IPS DF 4.7 (cell line): Measurements from ENCODE around the gene AMBP.

Source experiments
- DNase-seq: peaks from one replicate; pipeline ENCODE4 v3.0.0-alpha.2; 2013; ENCODE audit warnings: low spot score; ENCODE audit errors: extremely low read depth

AMBP gene

GRCh38 chr9:114076237-114077161 is 1.6 kb downstream of the AMBP start:
- no peak for DNase-seq

- no peak for DNase-seq
Measured at GRCh38 chr9:114075602-114076001, 2.5 kb downstream of the AMBP start.

- DNase-seq: no peak
Measured at GRCh38 chr9:114072184-114073140, 5.6 kb downstream of the AMBP start.

DNA sequence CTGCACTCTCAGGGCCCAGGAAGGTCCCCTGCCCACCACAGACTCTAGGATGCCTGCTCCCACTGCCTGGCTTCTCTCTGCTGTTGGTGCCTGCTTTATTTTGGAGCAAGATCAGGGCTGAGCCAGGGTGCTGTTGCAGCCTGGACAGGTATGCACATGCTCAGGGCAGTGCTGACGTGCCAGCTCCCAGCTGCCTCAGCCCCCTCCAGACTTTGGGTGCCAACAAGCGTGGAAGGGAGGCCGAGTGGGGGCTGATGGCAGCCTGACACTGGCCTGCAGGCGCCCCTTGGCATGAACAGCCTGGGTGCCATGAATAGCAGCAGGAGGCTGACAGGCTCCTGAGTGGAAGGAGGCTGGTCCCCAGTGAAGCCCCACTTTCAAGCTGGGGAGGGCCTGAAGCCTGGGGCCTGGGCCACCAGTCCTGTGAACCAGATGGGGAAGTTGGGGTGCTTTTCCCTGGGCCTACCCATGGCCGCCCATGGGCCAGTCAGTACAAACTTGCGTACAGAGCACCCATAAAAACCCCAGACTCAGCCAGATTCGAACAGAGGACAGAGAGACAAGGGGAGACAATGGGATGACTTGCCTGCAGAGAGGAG is 6.8 kb downstream of the AMBP start:
- DNase-seq: no peak

DNA sequence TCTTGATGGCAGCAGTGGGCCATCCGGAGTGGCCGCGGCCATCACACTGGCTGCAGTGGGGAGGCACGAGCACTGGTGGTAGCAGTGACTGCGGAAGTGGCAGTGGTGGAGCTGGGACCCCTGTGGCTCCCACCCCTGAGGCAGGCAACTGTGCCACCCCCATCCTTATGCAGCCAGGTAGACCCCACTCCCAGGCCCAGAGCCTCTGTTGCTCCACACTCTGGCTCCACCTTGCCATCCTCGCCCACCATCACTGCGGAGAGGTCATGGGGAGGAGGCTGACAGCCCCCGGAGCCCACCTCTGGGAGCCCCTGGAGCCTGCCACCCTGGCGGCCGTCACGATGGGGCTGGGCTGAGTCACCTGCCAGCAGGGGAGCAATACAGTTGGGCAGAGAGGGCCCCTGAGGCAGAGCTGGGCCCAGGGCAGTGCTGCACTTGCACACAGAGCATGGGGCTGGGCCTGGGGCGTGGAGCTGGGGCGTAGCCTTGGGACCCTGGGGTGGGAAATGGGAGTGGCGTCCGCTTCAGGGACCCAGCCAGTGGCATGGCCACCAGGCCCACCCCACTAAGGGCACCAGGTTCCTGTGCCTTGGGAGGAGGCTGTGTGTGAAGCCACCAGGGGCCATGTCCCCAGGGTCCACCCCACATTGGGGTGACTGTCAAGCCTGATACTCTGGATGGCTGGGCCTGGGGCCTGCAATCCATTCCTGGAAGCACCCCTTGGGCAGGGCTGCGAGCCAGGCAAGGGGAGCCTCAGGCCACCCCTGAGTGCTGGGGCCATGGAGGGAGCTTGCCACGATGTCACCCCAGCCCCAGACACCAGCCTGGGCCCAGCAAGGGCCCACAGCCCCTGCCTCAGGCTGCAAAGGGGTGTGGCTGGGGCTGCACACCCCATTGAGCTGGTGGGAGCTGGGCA is 7.7 kb downstream of the AMBP start:
- DNase-seq: no peak

DNA sequence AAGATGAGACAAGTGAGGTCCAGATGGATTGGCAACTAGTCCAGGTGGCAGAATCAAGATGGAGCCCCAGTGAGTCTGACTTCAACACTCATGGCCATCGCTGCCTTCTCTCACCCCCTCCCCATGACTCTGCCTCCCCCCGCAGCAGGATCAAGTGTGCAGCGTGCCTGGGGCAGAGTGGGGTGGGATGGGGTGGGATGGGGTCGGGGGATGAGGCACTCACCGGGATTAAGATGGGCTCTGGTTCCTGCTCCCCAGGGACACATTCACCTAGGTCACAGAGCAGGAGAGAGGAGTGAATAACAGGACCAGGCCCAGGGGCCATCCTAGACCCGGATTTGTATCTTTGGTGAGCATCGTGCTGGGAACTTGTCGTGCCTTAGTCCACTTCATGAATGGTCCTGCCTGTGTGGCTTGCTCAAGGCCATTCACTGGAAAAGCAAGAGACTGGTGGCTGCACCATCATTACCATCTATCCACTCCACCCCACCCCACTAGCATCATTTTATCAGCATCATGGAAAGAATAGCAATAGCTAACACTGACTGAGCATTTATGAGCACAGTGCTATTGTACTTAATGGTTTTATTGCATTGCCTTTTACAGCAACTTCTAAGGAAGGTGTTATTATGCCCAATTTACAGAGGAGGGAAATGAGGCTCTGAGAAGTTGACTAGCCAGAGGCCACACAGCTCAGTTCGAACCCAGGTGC is 8.5 kb downstream of the AMBP start:
- DNase-seq: no peak

- DNase-seq: no peak
Measured at GRCh38 chr9:114065304-114065703, 12.8 kb downstream of the AMBP start.

DNA sequence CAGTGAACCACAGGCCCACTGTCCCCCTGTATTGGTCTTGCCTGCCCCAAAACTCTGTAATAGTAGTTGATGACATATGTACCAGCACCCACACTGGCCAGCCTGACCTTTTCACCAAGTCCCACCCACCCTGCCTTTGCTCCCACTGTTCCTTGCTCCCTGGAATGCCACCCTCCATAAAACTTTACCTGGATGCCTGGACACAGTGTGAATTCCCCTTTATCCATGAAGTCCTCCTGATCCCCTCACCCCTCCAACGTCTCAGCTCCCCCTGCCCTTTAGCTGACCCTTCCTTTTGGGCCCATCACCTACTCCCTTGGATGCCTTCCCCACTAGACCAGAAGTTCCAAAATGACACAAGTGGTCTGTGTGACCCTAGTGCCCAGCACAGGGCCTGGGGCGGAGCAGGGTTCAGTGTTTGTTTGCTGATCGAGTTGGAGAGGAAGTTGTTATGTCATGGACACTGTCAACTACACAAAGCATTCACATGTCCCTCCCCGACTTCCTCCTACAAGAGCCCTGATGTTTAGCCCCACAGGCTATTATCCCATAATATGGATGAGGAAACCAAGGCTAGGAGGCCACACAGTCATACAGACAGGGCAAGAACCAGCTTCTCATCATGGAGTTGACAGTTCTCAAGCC is 16.1 kb downstream of the AMBP start:
- DNase-seq: no peak

- no peak for DNase-seq
Measured at GRCh38 chr9:114061292-114061691, 16.8 kb downstream of the AMBP start.

DNA sequence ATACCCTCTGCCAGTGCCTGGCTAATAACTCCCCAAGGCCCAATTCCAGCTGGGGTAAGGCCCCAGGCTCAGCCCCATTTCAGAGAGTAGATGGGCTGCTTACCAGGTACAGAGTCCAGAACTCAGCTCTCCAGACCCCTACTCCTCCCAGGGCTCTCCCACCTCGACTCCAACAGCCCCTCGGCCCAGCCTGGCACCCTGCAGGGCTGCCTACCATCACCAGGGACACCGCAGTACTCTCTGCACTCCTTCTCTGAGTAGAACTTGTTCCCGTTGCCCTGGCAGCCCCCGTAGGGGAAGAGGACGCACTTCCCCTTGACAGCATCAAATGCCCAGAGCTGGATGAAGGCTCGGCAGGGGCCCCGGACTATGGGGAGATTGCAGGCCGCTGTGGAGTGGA is 17.4 kb downstream of the AMBP start:
- no peak for DNase-seq

GRCh38 chr9:114060070-114060469 is 18.0 kb downstream of the AMBP start:
- no peak for DNase-seq

DNA sequence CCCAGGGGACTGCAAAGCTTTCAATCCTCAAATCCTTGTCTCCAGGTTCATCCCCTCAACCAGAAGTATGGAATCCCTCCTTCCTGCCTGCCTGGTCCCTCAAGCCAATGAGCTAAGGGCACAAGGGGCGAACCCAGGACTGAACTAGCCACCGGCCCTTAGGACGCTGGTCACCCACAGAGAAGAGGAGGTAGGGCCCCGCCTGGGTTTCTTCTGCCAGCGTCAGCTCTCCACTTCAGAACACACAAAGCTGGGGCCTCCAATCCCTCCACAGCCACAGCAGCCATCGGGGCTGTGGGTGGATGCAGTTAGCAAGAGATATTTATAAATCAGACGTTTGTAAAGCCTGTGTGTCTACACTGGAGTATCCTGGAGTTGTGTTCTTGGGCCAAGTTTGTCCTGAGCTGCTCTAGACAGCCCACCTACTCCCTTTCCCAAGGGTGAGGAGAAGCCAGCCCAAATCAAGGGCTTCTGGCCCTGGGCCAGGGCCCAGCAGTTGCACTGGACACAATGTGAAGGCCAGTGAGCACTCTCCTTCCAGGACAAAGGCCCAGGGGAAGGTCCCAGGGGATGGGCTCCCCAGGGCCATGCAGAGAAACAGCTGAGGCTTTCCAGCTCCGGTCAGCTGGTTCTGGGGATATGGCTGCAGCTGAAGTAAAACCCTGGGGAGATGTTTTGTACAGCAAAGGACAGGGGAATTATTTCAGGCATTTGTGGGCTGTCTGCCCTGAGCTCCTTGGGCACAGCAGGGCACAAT is 18.9 kb downstream of the AMBP start:
- DNase-seq: no peak

GRCh38 chr9:114058688-114059046 is 19.4 kb downstream of the AMBP start:
- no peak for DNase-seq

- DNase-seq: no peak
Measured at GRCh38 chr9:114057161-114057885, 20.8 kb downstream of the AMBP start.

DNA sequence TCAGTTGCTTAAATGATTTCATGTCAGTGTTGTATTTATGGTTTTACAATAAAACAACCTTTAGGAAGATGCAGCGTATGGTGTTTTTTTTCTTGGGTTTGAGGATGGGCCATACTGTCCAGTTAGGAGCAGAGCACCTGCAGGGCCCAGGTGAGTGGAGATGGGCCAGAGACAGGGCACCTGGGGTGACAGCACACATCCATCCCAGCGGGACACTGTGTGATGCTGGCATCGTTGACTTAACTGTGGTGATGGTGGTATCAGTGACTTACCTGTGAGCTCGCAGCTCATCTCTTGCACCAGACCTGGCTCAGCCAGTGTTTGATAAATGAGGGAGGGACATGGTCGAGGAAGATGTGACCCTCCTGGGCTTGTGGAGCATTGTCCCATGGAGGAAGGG is 21.6 kb downstream of the AMBP start:
- no peak for DNase-seq

GRCh38 chr9:114055894-114056293 is 22.2 kb downstream of the AMBP start:
- no peak for DNase-seq

DNA sequence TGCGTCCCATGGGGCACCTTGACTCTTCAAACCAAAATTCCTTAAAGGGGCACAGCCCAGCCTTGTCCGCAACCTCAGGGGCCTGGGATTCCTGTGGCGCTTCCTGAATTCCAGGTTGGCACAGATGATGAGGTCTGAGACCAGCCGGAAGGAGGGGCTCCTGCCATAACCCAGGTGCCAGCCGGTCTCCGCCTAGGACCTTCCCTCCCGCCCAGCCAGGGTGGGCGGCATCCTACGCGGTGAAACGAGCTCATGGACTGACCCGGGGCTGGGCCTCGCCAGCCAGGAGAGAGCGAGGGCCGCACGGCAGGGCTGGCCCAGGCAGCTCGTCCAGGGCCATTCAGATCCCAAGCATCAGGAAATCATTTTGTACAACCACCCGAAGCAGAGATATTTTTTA is 23.0 kb downstream of the AMBP start:
- DNase-seq: no peak

- DNase-seq: no peak
Measured at GRCh38 chr9:114054191-114054690, 23.9 kb downstream of the AMBP start.
